ENCODE data around the gene SECISBP2L. TPM values are rescaled to one million over a fixed set of nuclear protein-coding genes. Genes with fewer than 3 reads are reported as not detected.

Gene SECISBP2L
- total RNA-seq, 4 donors from 2014 or later, result 54.1 to 96.9 (median 64.9) TPM

DNA sequence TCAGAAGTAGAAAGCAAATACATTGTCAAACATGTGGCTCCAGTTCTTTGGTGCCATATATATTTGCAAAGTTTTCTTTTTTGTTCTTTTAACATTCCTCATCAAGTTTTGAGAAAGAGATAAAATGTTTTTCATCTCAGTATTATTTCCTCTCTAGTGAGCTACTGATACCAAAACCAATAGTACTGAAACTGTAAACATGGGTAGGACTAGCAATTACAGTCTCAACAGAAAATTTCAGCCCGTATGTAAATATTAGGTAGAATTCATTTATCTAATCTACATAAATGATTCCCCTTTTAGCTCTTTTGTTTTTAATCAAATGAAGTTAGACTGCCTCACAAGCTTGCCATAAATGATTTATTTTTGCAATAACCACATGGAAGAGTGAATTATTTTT, 21.4 kb downstream of the SECISBP2L start:
- TF ChIP-seq, protein P1, sequence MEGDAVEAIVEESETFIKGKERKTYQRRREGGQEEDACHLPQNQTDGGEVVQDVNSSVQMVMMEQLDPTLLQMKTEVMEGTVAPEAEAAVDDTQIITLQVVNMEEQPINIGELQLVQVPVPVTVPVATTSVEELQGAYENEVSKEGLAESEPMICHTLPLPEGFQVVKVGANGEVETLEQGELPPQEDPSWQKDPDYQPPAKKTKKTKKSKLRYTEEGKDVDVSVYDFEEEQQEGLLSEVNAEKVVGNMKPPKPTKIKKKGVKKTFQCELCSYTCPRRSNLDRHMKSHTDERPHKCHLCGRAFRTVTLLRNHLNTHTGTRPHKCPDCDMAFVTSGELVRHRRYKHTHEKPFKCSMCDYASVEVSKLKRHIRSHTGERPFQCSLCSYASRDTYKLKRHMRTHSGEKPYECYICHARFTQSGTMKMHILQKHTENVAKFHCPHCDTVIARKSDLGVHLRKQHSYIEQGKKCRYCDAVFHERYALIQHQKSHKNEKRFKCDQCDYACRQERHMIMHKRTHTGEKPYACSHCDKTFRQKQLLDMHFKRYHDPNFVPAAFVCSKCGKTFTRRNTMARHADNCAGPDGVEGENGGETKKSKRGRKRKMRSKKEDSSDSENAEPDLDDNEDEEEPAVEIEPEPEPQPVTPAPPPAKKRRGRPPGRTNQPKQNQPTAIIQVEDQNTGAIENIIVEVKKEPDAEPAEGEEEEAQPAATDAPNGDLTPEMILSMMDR (IDR thresholded peaks at IDR 0.05; ENCODE audit: low read depth), result no peak

DNA sequence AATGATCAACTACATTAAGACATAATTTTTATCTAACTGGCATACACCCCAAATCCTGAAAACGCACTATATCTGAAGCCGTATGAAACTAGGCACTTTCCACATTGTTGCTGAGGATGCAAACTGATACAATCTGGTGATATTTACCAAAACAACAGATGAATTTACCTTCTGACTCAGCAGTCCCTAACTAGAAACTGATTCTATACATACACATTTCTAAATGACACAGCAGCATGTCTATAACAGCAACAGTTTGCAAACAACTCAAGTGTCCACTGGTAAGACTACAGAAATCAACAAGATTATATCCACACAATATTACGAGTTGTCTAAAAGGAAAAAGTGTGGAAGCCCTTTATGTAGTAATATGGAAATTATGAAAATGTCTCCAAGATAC, 22.9 kb downstream of the SECISBP2L start:
- TF ChIP-seq, protein P1 (IDR thresholded peaks at IDR 0.05; ENCODE audit: low read depth), result no peak

DNA sequence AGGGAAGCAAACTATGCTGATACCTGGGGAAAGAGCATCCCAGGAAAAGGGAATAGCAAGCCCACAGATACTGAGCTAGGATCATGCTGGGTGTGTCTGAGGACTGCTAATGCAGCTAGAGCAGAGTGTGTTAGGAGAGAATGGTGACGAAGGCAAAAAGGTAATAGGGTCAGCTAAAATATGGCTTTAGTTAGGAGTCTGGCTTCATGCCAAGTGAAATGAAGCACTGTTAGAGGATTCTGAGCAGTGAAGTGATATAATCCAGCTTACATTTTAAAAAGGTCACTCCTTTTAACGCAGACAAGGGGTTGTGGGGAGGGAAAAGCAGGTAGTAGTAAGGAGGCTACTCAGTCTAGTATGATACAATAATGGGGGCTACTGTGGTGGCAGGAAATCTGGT, 30.4 kb downstream of the SECISBP2L start:
- TF ChIP-seq, protein P1 (IDR thresholded peaks at IDR 0.05; ENCODE audit: low read depth), result no peak

DNA sequence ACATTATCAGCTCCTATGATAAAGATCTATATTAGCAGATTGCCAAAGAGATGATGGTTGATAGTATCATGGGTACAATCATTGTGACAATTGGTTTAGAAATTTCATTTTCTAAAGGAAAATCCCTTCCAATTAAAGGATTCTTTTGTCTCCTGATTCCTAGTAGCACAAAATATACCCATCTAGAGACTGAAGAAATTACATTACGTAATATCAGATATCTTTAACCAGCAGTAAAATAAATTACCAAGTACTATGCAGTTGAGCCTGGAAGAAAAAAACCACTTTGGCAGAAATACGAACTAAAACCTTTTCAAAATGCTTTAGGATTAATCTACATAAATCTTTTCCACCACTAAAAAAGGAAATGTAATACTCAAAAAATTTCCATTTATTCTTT, 46.9 kb downstream of the SECISBP2L start:
- TF ChIP-seq, protein P1 (IDR thresholded peaks at IDR 0.05; ENCODE audit: low read depth), result no peak

DNA sequence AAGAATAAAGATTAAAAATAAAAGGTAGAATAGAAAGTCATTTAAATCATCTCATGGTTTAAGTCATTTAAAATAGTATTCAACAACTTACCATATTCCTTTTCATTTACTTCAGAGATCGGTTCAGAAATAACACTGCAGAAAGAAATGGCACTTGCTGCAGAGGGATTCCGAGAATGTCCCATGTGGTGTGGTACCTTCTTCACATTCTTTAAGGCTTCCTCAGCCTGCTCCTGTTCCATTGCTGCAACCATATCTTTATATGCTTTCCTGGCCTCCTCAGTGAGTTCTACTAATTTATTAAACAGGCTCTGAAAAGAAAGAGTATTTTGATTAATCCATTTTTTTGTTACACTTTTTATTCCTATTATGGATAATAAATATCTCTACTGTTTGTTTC, 50.0 kb downstream of the SECISBP2L start:
- TF ChIP-seq, protein P1 (IDR thresholded peaks at IDR 0.05; ENCODE audit: low read depth), result no peak

DNA sequence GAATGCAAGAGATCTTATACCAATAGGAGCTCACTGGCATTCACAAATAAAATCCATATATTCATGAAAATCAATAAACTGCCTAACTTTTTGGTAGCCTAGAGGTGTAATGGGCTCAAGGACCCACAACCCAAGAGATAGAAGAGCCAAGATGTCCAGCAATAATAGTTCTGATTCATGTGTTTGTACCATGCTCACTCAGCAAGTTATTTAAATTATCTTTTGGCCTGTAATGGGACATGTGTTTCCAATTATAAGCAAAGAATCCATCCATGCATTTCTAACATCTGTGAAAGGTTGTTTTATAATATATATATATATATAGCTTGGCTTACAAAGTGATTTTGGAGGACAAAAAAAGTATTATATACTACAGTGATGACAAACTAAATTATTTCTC, 52.9 kb downstream of the SECISBP2L start:
- TF ChIP-seq, protein P1 (IDR thresholded peaks at IDR 0.05; ENCODE audit: low read depth), result no peak

DNA sequence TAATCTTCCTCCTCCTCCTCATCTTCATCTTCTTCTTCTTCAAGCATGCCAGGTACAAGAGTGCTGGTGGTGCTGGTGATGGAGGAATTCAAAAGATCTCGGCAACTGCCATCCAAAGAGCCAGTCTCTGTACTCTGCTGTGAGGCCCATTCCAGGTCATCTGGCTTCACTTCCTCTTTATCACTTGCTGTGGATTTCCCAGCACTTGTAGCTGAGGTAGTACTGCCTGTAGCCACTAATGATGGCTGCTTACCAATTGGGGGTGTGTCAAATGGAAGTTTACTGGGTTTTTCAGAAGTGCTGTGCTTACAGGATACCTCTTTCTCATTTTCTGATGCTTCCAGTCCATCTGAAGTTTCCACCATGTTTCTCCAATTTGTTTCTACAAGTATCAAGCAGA, 53.7 kb downstream of the SECISBP2L start:
- TF ChIP-seq, protein P1 (IDR thresholded peaks at IDR 0.05; ENCODE audit: low read depth), result no peak

Data from subcutaneous adipose tissue (tissue), 4 donors.